ENCODE data around the gene UBASH3B.

DNA sequence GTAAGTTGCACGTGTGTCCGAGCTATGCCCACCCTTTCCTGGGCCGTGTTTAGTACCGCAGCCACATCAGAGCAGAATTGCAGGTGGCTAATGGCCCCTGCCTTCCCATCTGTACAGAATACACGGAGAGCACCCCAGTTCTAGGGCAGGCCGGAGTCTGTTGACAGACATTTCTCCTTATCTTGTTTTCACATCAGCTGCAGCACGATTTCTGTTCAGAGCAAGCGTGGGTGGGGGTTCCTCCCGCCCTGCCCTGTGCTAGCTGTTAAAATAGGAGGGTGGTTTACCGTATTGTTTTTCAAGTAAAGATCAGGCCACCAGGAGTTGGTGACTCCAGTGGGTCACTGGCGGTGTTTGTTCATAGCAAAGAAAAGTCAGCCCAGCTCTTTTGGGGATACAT, 41.1 kb downstream of the UBASH3B start:
- TF ChIP-seq, protein P1, sequence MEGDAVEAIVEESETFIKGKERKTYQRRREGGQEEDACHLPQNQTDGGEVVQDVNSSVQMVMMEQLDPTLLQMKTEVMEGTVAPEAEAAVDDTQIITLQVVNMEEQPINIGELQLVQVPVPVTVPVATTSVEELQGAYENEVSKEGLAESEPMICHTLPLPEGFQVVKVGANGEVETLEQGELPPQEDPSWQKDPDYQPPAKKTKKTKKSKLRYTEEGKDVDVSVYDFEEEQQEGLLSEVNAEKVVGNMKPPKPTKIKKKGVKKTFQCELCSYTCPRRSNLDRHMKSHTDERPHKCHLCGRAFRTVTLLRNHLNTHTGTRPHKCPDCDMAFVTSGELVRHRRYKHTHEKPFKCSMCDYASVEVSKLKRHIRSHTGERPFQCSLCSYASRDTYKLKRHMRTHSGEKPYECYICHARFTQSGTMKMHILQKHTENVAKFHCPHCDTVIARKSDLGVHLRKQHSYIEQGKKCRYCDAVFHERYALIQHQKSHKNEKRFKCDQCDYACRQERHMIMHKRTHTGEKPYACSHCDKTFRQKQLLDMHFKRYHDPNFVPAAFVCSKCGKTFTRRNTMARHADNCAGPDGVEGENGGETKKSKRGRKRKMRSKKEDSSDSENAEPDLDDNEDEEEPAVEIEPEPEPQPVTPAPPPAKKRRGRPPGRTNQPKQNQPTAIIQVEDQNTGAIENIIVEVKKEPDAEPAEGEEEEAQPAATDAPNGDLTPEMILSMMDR (conservative IDR thresholded peaks at IDR 0.05; ENCODE audit: low read length): no peak
- no peak for TF ChIP-seq EZH2phosphoT487 (IDR thresholded peaks at IDR 0.05; ENCODE audit: borderline replicate concordance, low read depth, low read length)

Measured in OCI-LY7 (cell line).